Measurements from ENCODE around the gene ZNF844.
"Not testable (repeated sequence)": the region's sequence is repeated elsewhere in the genome, so short reads cannot be mapped to it uniquely, and the experiment has no call there.

The ZNF844 gene

DNA sequence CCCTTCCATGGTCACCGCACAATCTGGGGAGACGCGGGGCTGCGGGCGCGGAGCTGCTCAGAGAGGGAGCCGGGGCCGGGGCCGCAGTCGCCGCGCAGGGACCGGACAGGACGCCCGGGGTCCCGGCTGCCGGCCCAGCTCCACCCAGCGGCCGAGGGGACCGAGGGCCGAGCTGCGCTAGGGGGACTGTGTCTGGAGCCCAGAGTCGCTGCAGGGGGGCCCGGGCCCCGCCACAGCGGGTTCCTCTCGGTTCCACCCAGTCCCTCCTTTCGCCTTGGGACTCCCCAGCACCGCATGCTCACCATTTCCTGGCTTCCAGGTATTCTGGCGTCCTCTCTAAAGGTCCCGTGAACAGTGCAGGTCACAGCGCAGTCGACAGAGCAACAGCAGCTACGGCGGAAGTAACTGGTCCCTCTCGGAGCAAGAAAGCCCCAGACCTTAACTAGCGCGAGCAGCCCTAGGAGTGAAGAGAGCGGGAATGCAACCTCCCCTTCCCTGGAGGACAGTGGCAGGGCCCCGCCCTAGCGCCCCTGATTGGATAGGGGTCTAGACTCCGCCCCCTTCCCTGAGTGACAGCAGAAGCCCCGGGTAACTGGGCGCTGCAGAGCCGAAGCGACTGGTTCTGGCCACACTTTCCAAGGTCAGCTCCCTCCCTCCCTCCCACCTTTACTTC, 11.9 kb upstream of the ZNF844 start, which contains the start of gene ZNF878:
ZNF878 (minus strand) TSS at position 465 of the 673 bp plus-strand sequence; CDS start at position 305, 160 bp downstream.
- ChIA-PET CTCF (interaction anchor here (0.5 to 1.0 kb wide), 4 partner anchors 11 to 89 kb away, joined by 3 to 6 read pairs (median 3); no protein-coding TSS in a partner anchor), POLR2A (ENCODE audit: low non-redundant PET) (interaction anchor here (0.7 kb wide), 1 partner anchor 17 kb away, joined by 3 read pairs; the partner anchor contains the start of gene ZNF433)
- DNase-seq (ENCODE audit: low spot score) = peak; percentile 88

GRCh38 chr19:12055784-12056183, 8.7 kb upstream of the ZNF844 start:
- no peak for DNase-seq (ENCODE audit: low spot score)
- TF ChIP-seq, protein P1, sequence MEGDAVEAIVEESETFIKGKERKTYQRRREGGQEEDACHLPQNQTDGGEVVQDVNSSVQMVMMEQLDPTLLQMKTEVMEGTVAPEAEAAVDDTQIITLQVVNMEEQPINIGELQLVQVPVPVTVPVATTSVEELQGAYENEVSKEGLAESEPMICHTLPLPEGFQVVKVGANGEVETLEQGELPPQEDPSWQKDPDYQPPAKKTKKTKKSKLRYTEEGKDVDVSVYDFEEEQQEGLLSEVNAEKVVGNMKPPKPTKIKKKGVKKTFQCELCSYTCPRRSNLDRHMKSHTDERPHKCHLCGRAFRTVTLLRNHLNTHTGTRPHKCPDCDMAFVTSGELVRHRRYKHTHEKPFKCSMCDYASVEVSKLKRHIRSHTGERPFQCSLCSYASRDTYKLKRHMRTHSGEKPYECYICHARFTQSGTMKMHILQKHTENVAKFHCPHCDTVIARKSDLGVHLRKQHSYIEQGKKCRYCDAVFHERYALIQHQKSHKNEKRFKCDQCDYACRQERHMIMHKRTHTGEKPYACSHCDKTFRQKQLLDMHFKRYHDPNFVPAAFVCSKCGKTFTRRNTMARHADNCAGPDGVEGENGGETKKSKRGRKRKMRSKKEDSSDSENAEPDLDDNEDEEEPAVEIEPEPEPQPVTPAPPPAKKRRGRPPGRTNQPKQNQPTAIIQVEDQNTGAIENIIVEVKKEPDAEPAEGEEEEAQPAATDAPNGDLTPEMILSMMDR (conservative IDR thresholded peaks at IDR 0.05; ENCODE audit: low read depth) = no peak
- ChIA-PET POLR2A (ENCODE audit: low non-redundant PET) (no interaction called here), CTCF (interaction anchor here (1.0 kb wide), 1 partner anchor 85 kb away, joined by 3 read pairs; no protein-coding TSS in a partner anchor)
- no peak overlapping the region for H3K27ac ChIP-seq

More for the DNA sequence above, 11.9 kb upstream of the ZNF844 start, which contains the start of gene ZNF878:
- peak within 1 kb of the TSS; percentile 83 for H3K27ac ChIP-seq
- TF ChIP-seq, protein P1 (conservative IDR thresholded peaks at IDR 0.05; ENCODE audit: low read depth) = no peak

- TF ChIP-seq, protein P1 (conservative IDR thresholded peaks at IDR 0.05; ENCODE audit: low read depth) = no peak
- DNase-seq (ENCODE audit: low spot score) = no peak
- ChIA-PET CTCF (no interaction called here), POLR2A (ENCODE audit: low non-redundant PET) (no interaction called here)
- H3K27ac ChIP-seq = no peak overlapping the region
Observed at GRCh38 chr19:12075538-12076139, 11.1 kb downstream of the ZNF844 start.

GRCh38 chr19:12076331-12076730, 11.8 kb downstream of the ZNF844 start:
- DNase-seq (ENCODE audit: low spot score); H3K27ac ChIP-seq; CTCF ChIA-PET; POLR2A ChIA-PET (ENCODE audit: low non-redundant PET): not testable (repeated sequence)

GRCh38 chr19:12077375-12077774, 12.8 kb downstream of the ZNF844 start:
- TF ChIP-seq, protein P1 (conservative IDR thresholded peaks at IDR 0.05; ENCODE audit: low read depth) = no peak
- no peak overlapping the region for H3K27ac ChIP-seq
- CTCF ChIA-PET = no interaction called here
- DNase-seq (ENCODE audit: low spot score) = no peak
- POLR2A ChIA-PET (ENCODE audit: low non-redundant PET) = no interaction called here

DNA sequence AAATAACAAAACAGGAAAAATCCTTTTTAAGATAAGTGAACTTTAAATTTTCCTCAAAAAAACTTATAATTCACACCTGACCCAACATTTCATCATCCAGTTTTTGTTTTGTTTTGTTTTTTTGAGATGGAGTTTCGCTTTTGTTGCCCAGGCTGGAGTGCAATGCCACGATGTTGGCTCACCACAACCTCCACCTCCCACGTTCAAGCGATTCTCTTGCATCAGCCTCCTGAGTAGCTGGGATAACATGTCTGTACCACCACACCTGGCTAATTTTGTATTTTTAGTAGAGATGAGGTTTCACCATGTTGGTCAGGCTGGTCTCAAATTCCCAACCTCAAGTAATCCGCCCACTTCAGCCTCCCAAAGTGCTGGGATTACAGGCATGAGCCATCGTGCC, 18.8 kb downstream of the ZNF844 start:
- POLR2A ChIA-PET (ENCODE audit: low non-redundant PET); H3K27ac ChIP-seq; CTCF ChIA-PET; DNase-seq (ENCODE audit: low spot score): not testable (repeated sequence)

GRCh38 chr19:12085074-12085818, 20.7 kb downstream of the ZNF844 start:
- CTCF ChIA-PET = no interaction called here
- POLR2A ChIA-PET (ENCODE audit: low non-redundant PET) = interaction anchor here (0.7 kb wide), 1 partner anchor 25 kb away, joined by 3 read pairs; no protein-coding TSS in a partner anchor

More at GRCh38 chr19:12085074-12085818, 20.7 kb downstream of the ZNF844 start:
- no peak for DNase-seq (ENCODE audit: low spot score)
- H3K27ac ChIP-seq = no peak overlapping the region
- TF ChIP-seq, protein P1 (conservative IDR thresholded peaks at IDR 0.05; ENCODE audit: low read depth) = no peak
